Peyer's patch (tissue), 4 donors: Measurements from ENCODE around the gene BMP2K. TPM values are rescaled to one million over a fixed set of nuclear protein-coding genes. Genes with fewer than 3 reads are reported as not detected.

Experiments used
- DNase-seq, 3 donors: peaks; one replicate each; pipeline ENCODE4 v3.0.0-alpha.2; 2017 to 2019
- H3K27ac ChIP-seq, 4 donors: fragments of 200-600 bp; sonication (generic); one replicate each; pipeline ENCODE4 v1.5.1; 2016 to 2019
- H3K27me3 ChIP-seq, 2 donors: fragments of 200-600 bp; sonication (generic); one replicate each; pipeline ENCODE4 v1.5.1; 2019
- H3K36me3 ChIP-seq, 3 donors: fragments of 200-600 bp; sonication (generic); one replicate each; pipeline ENCODE4 v1.5.1; 2016 to 2019
- H3K4me1 ChIP-seq, 4 donors: fragments of 200-600 bp; sonication (generic); one replicate each; pipeline ENCODE4 v1.5.1; 2016 to 2019
- H3K4me3 ChIP-seq, 4 donors: fragments of 200-600 bp; sonication (generic); 1 replicate in 3 of 4; 2 replicates in 1 of 4; pipeline ENCODE4 v1.5.1; 2016 to 2019; ENCODE audit warnings: mild to moderate bottlenecking in 1 of 4
- H3K9me3 ChIP-seq, 4 donors: fragments of 200-600 bp; sonication (generic); one replicate each; pipeline ENCODE4 v1.5.1; 2016 to 2019; ENCODE audit warnings: mild to moderate bottlenecking in 1 of 4
- POLR2A ChIP-seq, 2 donors: fragments of 450-650 bp; IDR thresholded peaks; one replicate each; pipeline ENCODE4 v1.5.1; 2017; ENCODE audit warnings: antibody characterized with exemption in 2 of 2, mild to moderate bottlenecking in 2 of 2, moderate library complexity in 2 of 2
- small RNA-seq, 2 donors: library from RNA; depleted of rRNA; stranded (forward); fragments of <200 nt; gene quantifications; one replicate each; pipeline ENCODE3, GENCODE V24; 2016
- total RNA-seq, 4 donors: library from RNA; depleted of rRNA; stranded (reverse); fragments of >200 nt; gene quantifications; one replicate each; pipeline ENCODE4 v1.1.0, GENCODE V29; 2016
- TF ChIP-seq, protein P1 (sequence below), 6 experiments: fragments of 450-650 bp in 4 of 6; fragments of 200-600 bp in 2 of 6; sonication (generic) in 1 of 6; IDR thresholded peaks; one replicate each; pipeline ENCODE4 v1.5.1; 2017 to 2019; ENCODE audit warnings: antibody characterized with exemption in 6 of 6, mild to moderate bottlenecking in 3 of 6, moderate library complexity in 1 of 6

BMP2K gene
- total RNA-seq, 4 donors from 2014 or later = 69.5 to 92.4 (median 78.6) TPM

DNA sequence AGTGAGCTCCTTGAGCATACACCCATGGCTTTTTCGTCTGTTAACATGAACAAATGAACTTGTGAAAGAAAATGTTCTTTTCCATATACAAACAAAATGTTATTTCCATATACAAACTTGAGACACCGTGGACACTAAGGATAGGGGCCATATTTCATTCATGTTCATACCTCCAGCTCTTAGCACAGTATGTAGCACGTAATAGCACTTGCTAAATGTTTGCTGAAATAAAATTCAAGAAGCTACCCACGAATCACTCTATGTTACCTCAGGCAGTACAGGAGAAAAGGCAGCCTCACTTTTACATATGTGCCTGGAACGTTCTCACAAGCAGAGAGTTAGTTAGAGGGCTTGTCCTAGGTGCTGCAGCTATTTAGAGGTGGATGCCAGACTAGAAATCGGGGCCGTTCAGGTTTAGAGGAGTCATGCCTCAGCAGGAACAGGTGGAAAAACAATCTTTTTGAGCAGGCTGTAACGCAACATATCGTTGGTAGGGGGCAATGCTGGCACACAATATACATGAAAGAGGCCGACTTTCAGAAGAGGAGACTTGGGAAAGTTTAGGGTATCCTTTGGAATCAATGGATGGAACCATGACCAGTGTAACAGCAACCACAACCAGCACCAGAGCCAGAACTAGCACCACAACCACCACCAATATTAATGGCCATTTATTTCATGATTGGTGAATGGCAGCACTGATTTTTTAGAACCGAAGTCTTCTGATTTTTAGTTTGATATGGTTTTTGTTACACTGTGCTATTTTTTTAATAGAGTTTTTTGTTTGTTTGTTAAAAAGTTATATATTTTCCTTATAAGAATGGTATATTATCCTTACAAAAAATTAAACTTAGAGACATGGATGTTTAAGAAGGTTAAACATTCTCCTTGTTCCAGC, 177.9 kb downstream of the BMP2K start:
- Histone ChIP-seq H3K27me3 (no peaks in the 10 kb centered on the region), H3K4me1 (no peaks in the 10 kb centered on the region), H3K9me3 (no peaks in the 10 kb centered on the region), H3K4me3 (no peak overlapping the region), H3K36me3 (no peaks in the 10 kb centered on the region), H3K27ac (no peak overlapping the region)
- TF ChIP-seq, protein P1, sequence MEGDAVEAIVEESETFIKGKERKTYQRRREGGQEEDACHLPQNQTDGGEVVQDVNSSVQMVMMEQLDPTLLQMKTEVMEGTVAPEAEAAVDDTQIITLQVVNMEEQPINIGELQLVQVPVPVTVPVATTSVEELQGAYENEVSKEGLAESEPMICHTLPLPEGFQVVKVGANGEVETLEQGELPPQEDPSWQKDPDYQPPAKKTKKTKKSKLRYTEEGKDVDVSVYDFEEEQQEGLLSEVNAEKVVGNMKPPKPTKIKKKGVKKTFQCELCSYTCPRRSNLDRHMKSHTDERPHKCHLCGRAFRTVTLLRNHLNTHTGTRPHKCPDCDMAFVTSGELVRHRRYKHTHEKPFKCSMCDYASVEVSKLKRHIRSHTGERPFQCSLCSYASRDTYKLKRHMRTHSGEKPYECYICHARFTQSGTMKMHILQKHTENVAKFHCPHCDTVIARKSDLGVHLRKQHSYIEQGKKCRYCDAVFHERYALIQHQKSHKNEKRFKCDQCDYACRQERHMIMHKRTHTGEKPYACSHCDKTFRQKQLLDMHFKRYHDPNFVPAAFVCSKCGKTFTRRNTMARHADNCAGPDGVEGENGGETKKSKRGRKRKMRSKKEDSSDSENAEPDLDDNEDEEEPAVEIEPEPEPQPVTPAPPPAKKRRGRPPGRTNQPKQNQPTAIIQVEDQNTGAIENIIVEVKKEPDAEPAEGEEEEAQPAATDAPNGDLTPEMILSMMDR (IDR thresholded peaks at IDR 0.05) = peak in 2 of 6 experiments; percentile 17 to 18
- TF ChIP-seq POLR2A (IDR thresholded peaks at IDR 0.05) = no peak
- DNase-seq = no peak

DNA sequence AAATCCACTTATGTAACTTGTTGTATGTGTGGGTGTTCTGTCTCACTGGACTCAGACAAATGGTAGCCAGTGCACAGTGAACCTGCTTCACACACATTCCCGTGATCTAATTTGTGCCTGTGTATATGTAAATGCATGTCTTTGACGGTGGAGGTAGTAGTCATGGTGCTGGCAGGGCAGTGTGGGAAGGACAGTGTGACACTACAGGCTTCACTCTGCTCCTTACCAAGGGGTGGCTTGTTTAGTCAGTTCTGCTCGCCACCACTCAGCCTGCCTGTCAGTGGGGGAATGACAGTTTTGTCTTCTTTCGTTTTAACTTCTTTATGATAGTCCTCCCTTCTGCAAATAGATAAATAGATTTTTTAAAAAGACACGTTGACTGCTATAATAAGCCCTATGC, 180.8 kb downstream of the BMP2K start:
- DNase-seq = no peak
- Histone ChIP-seq H3K4me1 (no peaks in the 10 kb centered on the region), H3K27ac (no peak overlapping the region), H3K27me3 (no peaks in the 10 kb centered on the region), H3K4me3 (no peak overlapping the region), H3K9me3 (no peaks in the 10 kb centered on the region), H3K36me3 (no peaks in the 10 kb centered on the region)
- no peak for TF ChIP-seq POLR2A (IDR thresholded peaks at IDR 0.05)
- TF ChIP-seq, protein P1 (IDR thresholded peaks at IDR 0.05) = no peak

DNA sequence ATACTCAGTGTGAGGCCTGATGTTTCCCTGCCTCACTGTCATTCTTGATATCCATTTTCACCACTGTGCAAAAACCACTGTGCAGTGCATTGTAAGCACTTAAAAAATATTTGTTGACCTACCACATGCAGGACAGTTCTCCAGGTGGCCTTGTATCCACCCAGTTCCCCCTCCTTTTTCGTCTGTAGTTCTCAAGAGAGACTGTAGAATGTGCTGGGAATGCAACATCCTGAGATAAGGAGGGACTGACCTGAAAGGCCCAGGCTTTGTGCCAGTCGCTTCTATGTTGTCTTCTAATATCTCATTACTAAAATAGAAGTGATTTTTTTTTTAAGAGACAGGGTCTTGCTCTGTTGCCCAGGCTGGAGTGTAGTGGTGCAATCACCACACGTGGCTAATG, 184.8 kb downstream of the BMP2K start:
- no peak for DNase-seq
- H3K36me3 ChIP-seq = no peaks in the 10 kb centered on the region
- TF ChIP-seq POLR2A (IDR thresholded peaks at IDR 0.05) = no peak
- TF ChIP-seq, protein P1 (IDR thresholded peaks at IDR 0.05) = no peak
- H3K27ac ChIP-seq = no peak overlapping the region
- no peaks in the 10 kb centered on the region for H3K4me1 ChIP-seq
- H3K27me3 ChIP-seq = no peaks in the 10 kb centered on the region
- H3K4me3 ChIP-seq = no peak overlapping the region
- no peaks in the 10 kb centered on the region for H3K9me3 ChIP-seq

Small RNA genes lying within 50 kb of the gene (small RNA-seq; reads per million reads assigned to genes)
- gene AC098818.1 (0 reads per million in 2 donors), gene MIR5096 (0 reads per million in 2 donors), gene RN7SL127P (0 reads per million in 2 donors)

Other genes with a start within 250 kb of the BMP2K start
- 10 to 100 TPM in 3 of 4 donors, 1 to 10 TPM in 1; 8.3 to 27.5 (median 22.4) TPM for gene ANXA3, start 224.6 kb upstream of the BMP2K start, total RNA-seq
- gene PAQR3, start 163.1 kb downstream of the BMP2K start, total RNA-seq = 10 to 100 TPM; 12.9 to 31.5 (median 19.7) TPM